Mammary epithelial cell (primary cell): ENCODE results near the gene MRPL42.

Experiments
- CTCF ChIP-seq, 2 donors: IDR thresholded peaks in 1 of 2; conservative IDR thresholded peaks in 1 of 2; 2 replicates each; pipeline ENCODE4 v1.5.1; 2011 to 2012; ENCODE audit warnings: inconsistent platforms in 2 of 2, low read length in 2 of 2, mild to moderate bottlenecking in 2 of 2, control low read depth in 1 of 2, low read depth in 1 of 2; ENCODE audit not compliant: insufficient read depth in 1 of 2; ENCODE audit errors: extremely low read depth in 1 of 2
- EZH2 ChIP-seq: IDR thresholded peaks from 2 replicates; pipeline ENCODE4 v1.6.1; 2012; ENCODE audit warnings: low read length, inconsistent platforms, borderline replicate concordance

GRCh38 chr12:93429448-93429847, 37.9 kb upstream of the MRPL42 start:
- TF ChIP-seq EZH2: no peak
- TF ChIP-seq CTCF (conservative IDR thresholded peaks at IDR 0.05 in 1 of 2, IDR thresholded peaks at IDR 0.05 in 1 of 2; ENCODE audit: extremely low read depth in 1 of 2, insufficient read depth in 1 of 2, low read depth in 1 of 2, low read length in 2 of 2): no peak
